Iris pigment epithelial cell (primary cell): ENCODE measurements around the gene RFT1.
"Not testable (repeated sequence)": the region's sequence is repeated elsewhere in the genome, so short reads cannot be mapped to it uniquely, and the experiment has no call there.

Source experiments
- DNase-seq: peaks from one replicate; pipeline ENCODE4 v3.0.0-alpha.2; 2011; ENCODE audit warnings: low read depth

The RFT1 gene

DNA sequence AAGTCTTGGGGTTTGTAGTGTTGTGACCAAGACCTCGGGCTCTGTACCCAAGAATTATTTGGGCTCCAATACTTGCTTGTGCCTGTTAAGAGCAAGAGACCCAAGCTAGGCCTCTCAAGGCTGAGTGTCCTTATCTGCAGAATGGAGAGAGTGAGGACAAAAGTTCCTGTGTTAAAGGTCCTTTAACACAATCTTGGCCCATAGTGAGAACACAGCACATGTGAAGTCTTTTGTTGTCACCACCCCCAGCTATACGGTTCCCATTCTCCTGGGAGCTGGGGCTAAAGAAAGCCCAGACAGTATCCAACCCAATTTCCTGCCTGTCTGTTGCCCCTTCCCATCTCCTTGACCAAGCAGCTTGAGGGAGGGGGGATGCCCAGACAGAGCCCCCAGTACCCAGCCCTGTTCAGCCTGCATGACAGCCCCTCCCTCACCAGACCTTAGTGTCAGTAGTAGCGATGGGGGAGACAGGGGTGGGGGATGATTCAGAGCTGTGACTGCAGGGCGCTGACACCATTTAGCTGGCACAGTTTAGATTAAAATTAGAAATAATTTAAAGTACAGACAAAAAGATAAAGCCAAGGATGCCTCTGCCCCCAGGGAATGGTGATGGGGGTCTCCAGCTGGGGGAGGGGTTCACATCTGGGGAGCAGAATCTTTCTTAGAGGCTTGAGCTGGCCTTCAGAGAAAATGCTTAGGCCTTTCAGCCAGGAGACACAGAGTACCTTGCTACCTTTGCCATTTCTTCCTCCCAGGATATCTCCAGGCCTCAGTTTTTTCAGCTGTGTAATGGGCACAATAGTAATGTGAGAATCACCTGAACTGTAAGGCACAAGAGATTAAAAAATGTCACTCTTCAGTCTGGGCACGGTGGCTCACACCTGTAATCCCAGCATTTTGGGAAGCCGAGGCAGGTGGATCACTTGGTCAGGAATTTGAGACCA is 33.5 kb upstream of the RFT1 start:
- DNase-seq, result no peak

DNA sequence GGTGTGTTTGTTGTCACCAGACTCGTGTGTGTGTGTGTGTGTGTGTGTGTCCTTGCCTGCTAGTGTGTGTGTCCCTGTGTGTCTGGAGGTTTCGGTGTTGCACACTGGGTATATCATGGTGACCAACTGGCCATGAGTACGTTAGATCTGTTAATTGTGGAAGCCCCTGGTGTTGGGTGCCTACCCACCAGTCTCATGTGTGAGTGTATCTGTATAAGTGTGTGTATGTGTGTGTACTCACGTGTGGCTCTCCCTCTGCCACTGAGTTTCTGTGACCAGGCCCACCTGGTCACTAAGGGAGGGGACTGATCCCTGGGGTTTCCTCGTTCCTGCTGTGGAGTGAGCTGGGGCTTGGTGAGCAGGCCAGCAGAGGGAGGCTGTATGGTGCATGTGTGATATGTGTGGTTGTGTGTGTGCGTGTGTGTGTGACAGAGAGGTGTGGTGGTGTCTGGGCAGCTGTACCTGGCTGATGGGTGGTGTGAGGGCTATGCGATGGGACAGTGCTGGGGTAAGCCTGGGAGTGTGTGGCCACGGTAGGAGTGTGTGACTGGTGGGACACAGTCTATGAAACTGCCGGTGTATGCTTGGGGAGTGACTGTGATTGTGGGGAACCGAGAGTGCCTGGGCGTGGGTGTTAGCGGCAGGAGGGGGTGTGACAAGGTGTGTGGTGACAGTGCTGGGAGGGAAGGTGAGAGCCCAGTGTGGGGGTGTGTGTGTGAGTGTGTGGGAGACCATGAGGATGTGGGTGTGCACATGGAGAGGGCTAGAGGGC is 32.6 kb upstream of the RFT1 start:
- no peak for DNase-seq

- DNase-seq, result peak; percentile 46
These were observed 31.8 kb upstream of the RFT1 start for GRCh38 chr3:53161820-53162671.

DNA sequence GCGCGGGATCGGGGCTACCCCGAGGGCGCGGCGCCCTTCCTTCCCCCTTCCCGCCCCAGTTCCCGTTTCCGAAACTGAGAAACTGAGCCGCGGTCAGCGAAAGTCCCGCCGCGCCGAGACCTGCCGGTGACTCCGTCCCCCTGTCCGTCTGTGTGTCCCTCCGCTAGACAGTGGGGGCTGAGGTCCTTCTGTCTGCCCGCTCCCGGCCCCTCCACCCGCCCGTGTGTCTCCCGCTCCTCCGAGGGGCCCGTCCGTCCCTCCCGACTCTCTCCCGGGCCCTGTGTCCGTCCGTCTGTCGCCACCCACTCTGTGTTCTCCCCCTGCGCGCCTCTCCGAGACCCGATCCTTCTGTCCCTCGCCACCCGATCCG is 31.2 kb upstream of the RFT1 start:
- no peak for DNase-seq

GRCh38 chr3:53160660-53161449 is 30.6 kb upstream of the RFT1 start, which contains the start of gene PRKCD:
PRKCD (plus strand) TSS chr3:53161209; CDS start chr3:53178423, 17,214 bp downstream.
- DNase-seq, result peak; percentile 84

DNA sequence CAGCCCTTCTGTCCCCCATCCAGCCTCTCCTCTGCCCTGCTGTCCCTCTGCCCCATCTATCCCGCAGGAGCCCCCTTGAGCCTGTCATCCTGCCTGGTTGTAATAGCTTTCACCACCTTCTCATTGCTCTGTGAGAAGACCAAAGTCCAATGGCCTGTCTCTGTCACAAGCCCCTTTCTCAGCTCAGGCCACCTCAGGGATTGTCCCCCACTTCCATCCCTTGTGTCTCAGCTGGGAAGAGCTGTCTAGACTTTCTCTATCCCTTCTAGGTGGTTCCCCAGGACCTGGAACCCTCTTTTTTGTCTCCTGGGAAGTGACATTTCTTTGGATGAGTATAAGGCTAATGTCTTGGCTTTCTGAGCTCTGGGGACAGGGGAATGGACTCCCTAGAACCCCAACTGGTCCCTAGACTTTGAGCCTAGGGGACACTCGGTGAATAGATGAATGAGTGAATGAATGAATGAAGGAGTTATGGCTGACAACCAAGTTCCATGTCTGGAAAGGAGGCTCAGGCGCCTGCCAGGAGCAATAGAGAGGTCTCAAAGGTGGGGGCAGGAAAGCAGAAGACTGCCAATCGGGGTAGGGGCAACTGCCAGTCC is 29.9 kb upstream of the RFT1 start:
- no peak for DNase-seq

DNA sequence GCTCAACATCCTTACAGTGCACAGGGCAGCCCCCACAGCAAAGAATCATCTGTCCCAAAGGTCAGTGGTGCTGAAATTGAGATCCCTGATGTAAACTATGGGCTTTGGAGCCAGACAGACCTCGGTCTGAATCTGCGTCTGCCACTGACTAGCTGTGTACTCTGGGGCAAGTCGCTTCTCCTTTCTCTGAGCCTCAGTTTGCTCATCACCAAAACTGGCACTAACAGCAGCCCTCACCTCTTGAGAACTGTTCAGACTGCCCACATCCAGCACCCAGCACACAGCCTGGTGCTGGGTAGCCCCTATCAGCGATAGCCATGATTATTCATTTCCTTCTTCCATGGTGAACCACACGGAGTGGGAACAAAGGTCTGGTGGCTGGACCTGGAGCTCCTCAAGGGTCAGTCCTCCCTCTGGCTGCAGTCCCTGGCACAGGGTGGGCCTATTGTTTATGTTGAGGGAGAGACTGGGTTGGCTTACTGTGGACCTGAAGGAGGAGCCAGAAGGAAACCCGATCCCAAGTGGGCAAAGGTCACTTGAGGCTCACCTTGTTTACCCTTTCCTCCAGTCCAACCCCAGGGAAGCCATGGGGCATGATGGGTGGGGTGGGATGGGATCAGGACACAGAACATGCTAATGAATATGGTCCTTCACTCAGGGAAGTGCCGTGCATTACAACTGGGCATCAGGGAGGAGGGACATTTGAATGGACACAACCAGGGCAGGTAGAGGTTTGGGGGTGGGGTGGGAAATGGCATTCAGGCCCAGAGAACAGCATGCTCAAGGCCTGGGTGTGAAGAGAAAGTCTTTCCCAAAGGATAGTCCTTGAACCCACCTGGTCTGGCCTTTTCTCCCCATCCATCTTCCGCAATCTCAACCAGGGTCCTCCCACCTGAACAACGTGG is 29.2 kb upstream of the RFT1 start:
- no peak for DNase-seq

GRCh38 chr3:53158765-53159155 is 28.5 kb upstream of the RFT1 start:
- DNase-seq, result no peak

GRCh38 chr3:53157974-53158580 is 27.8 kb upstream of the RFT1 start:
- no peak for DNase-seq

- DNase-seq, result no peak
These were observed 26.2 kb upstream of the RFT1 start for GRCh38 chr3:53156368-53156834.

- DNase-seq, result no peak
These were observed 25.5 kb upstream of the RFT1 start for GRCh38 chr3:53155760-53156159.

- no peak for DNase-seq
These were observed 24.6 kb upstream of the RFT1 start for GRCh38 chr3:53154881-53155285.

DNA sequence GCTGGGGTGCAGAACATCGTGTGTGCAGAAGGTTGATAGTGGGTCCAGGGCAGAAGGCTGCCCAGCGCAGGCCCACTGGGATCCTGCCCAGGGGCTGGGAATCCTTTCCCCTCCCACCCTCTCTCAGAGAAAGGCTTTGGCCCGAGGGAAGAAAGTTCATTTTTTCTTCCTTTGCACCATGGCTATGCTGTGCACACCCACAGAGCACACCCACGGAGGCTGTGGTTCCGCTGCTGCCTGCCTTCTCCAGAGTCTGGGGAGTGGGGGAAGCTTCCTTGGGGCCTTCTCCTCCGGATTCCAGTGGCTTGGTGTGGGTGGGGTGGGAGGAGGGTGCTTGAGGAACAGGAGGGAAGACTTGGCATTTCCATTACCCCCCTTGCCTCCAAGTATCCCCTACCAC is 23.7 kb upstream of the RFT1 start:
- DNase-seq, result no peak

DNA sequence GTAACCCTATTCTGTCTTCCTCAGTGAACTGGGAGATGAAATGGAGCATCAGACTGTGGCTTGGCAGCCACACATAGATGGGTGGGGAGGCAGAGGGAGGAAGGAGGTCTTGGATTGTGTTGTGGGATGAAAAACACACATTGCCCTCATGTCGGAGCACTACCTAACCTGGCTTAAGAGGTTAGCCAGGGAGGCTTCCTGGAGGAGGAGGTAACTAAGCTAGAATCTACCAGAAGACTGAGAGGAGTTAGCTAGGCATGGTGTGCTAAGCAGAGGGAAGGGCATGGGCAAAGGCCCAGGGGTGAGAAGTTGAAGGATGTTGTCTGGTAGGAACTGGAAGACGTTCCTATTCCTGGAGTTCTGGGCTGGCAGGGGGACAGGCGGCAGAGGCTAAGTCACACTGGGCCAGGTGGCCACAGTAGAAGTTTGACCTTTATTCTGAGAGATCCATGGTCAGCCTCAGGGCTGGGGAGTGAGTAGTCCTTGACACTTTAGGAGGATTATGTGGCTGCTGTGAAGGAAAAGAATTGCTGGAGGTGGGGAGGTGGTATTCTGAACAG is 23.1 kb upstream of the RFT1 start:
- DNase-seq, result no peak

GRCh38 chr3:53151870-53152660 is 21.8 kb upstream of the RFT1 start:
- no peak for DNase-seq

- no peak for DNase-seq
These were observed 21.2 kb upstream of the RFT1 start for GRCh38 chr3:53151465-53151864.

- DNase-seq, result not testable (repeated sequence)
These were observed 20.8 kb upstream of the RFT1 start for GRCh38 chr3:53151086-53151438.
